ENCODE data around the gene PGAP6. TPM values are rescaled to one million over a fixed set of nuclear protein-coding genes. Genes with fewer than 3 reads are reported as not detected.
"Not testable (repeated sequence)": the region's sequence is repeated elsewhere in the genome, so short reads cannot be mapped to it uniquely, and the experiment has no call there.

The PGAP6 gene
- total RNA-seq, 1 donor from 2014 or later = 80.5 TPM

DNA sequence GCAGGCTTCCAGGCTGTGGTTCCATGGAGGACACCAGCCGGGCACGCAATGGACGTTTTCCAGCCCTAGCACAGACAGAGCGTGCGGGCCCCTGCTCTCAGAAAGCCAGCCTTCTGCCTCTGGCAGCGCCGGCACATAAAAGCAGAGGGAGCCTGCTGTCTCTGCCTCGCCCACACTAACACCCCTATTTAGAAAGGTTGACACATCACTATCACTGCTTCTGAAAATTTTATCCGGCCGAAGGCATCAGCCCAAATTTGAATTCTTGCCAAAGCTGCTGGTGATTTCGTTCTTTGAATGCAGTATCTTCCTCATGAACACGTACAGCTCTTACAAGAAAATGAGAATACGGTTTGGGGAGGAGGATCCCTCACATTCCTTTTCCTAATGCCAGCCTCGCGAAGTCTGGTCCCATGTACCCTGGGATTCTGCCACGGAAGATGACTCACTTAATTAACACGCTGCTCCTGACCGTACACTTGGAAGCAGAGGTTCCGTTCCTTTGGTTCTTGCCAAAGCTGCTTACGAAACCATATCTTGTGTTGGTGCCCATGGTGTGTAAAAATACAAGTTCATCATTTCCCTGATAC is 42.4 kb upstream of the PGAP6 start:
- peaks cover 16% of the 10 kb centered on the region for H3K4me1 Mint-ChIP-seq (ENCODE audit: low read depth, unreplicated experiment)
- FAIRE-seq (peak; percentile 55), DNase-seq (ENCODE audit: low read depth) (peak; percentile 96)
- no peaks in the 10 kb centered on the region for H3K9me3 ChIP-seq (ENCODE audit: insufficient read depth, low read depth, low read length)
- H3K79me2 ChIP-seq (ENCODE audit: insufficient read depth, low read length) = peaks cover 29% of the 10 kb centered on the region
- peak overlapping the region; percentile 35 for H3K27ac ChIP-seq (ENCODE audit: low read depth, low read length)
- peaks cover 29% of the 10 kb centered on the region for H4K20me1 ChIP-seq (ENCODE audit: insufficient read depth, low read length)
- H3K9ac ChIP-seq (ENCODE audit: low read length) = peak overlapping the region; percentile 72
- TF ChIP-seq EZH2 (IDR thresholded peaks at IDR 0.05; ENCODE audit: insufficient read depth, low read length) = no peak
- TF ChIP-seq, protein P1, sequence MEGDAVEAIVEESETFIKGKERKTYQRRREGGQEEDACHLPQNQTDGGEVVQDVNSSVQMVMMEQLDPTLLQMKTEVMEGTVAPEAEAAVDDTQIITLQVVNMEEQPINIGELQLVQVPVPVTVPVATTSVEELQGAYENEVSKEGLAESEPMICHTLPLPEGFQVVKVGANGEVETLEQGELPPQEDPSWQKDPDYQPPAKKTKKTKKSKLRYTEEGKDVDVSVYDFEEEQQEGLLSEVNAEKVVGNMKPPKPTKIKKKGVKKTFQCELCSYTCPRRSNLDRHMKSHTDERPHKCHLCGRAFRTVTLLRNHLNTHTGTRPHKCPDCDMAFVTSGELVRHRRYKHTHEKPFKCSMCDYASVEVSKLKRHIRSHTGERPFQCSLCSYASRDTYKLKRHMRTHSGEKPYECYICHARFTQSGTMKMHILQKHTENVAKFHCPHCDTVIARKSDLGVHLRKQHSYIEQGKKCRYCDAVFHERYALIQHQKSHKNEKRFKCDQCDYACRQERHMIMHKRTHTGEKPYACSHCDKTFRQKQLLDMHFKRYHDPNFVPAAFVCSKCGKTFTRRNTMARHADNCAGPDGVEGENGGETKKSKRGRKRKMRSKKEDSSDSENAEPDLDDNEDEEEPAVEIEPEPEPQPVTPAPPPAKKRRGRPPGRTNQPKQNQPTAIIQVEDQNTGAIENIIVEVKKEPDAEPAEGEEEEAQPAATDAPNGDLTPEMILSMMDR (IDR thresholded peaks at IDR 0.05; ENCODE audit: insufficient read depth, low read depth, low read length) = no peak
- H3K27me3 Mint-ChIP-seq (ENCODE audit: low read depth, unreplicated experiment) = peaks cover 15% of the 10 kb centered on the region
- no peaks in the 10 kb centered on the region for H3K27me3 ChIP-seq (ENCODE audit: insufficient read depth, low read length)
- peak overlapping the region; percentile 96 for H3K4me2 ChIP-seq (ENCODE audit: low read length)
- peak overlapping the region; percentile 97 for H2AFZ ChIP-seq (ENCODE audit: low read depth, low read length)
- H3K36me3 ChIP-seq (ENCODE audit: insufficient read depth, low read length) = no peaks in the 10 kb centered on the region
- H3K4me1 ChIP-seq (ENCODE audit: insufficient read depth, low read length) = peaks cover 25% of the 10 kb centered on the region
- H3K9me3 Mint-ChIP-seq (ENCODE audit: unreplicated experiment) = no peaks in the 10 kb centered on the region
- H3K36me3 Mint-ChIP-seq (ENCODE audit: low read depth, unreplicated experiment) = peaks cover 7% of the 10 kb centered on the region
- peak overlapping the region; percentile 68 for H3K4me3 ChIP-seq (ENCODE audit: insufficient read depth, low read depth, low read length)
- no peak overlapping the region for H3K27ac Mint-ChIP-seq (ENCODE audit: unreplicated experiment)
- H3K4me3 Mint-ChIP-seq (ENCODE audit: unreplicated experiment) = peak overlapping the region; percentile 76

DNA sequence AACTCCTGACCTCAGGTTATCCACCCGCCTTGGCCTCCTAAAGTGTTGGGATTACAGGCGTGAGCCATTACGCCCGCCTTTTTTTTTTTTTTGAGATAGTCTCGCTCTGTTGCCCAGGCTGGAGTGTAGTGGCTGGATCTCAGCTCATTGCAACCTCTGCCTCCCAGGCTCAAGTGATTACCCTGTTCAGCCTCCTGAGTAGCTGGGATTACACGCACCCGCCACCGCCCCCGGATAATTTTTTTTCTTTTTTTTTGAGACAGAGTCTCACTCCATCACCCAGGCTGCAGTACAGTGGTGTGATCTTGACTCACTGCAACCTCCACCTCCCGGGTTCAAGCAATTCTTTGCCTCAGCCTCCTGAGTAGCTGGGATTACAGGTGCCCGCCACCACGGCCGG is 40.4 kb upstream of the PGAP6 start:
- not testable (repeated sequence) for H3K4me2 ChIP-seq (ENCODE audit: low read length); H3K4me3 Mint-ChIP-seq (ENCODE audit: unreplicated experiment); FAIRE-seq; H3K36me3 ChIP-seq (ENCODE audit: insufficient read depth, low read length); H3K4me3 ChIP-seq (ENCODE audit: insufficient read depth, low read depth, low read length); H2AFZ ChIP-seq (ENCODE audit: low read depth, low read length); DNase-seq (ENCODE audit: low read depth); H3K9me3 Mint-ChIP-seq (ENCODE audit: unreplicated experiment); H3K36me3 Mint-ChIP-seq (ENCODE audit: low read depth, unreplicated experiment); H3K9me3 ChIP-seq (ENCODE audit: insufficient read depth, low read depth, low read length); H3K27ac Mint-ChIP-seq (ENCODE audit: unreplicated experiment); H3K9ac ChIP-seq (ENCODE audit: low read length); H3K27ac ChIP-seq (ENCODE audit: low read depth, low read length); H3K27me3 ChIP-seq (ENCODE audit: insufficient read depth, low read length)
- H3K4me1 ChIP-seq (ENCODE audit: insufficient read depth, low read length) = peaks cover 22% of the 10 kb centered on the region
- peaks cover 15% of the 10 kb centered on the region for H3K27me3 Mint-ChIP-seq (ENCODE audit: low read depth, unreplicated experiment)
- peaks cover 11% of the 10 kb centered on the region for H3K79me2 ChIP-seq (ENCODE audit: insufficient read depth, low read length)
- H4K20me1 ChIP-seq (ENCODE audit: insufficient read depth, low read length) = peaks cover 10% of the 10 kb centered on the region
- H3K4me1 Mint-ChIP-seq (ENCODE audit: low read depth, unreplicated experiment) = peaks cover 11% of the 10 kb centered on the region

DNA sequence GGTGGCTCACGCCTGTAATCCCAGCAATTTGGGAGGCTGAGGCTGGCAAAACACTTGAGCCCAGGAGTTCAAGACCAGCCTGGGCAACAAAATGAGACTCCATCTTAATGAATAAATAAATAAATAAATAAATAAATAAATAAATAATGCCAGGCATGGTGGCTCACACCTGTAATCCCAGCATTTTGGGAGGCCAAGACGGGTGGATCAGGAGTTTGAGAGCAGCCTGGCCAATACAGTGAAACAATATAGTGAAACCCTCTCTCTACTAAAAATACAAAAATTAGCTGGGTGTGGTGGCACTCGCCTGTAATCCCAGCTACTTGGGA is 33.4 kb upstream of the PGAP6 start:
- H3K36me3 ChIP-seq (ENCODE audit: insufficient read depth, low read length); H2AFZ ChIP-seq (ENCODE audit: low read depth, low read length); FAIRE-seq; H3K27ac Mint-ChIP-seq (ENCODE audit: unreplicated experiment); H3K9ac ChIP-seq (ENCODE audit: low read length); H3K27me3 ChIP-seq (ENCODE audit: insufficient read depth, low read length); H3K4me1 Mint-ChIP-seq (ENCODE audit: low read depth, unreplicated experiment); H3K4me3 Mint-ChIP-seq (ENCODE audit: unreplicated experiment); H3K79me2 ChIP-seq (ENCODE audit: insufficient read depth, low read length); DNase-seq (ENCODE audit: low read depth); H3K36me3 Mint-ChIP-seq (ENCODE audit: low read depth, unreplicated experiment); H3K4me1 ChIP-seq (ENCODE audit: insufficient read depth, low read length); H3K4me2 ChIP-seq (ENCODE audit: low read length); H3K9me3 ChIP-seq (ENCODE audit: insufficient read depth, low read depth, low read length); H3K9me3 Mint-ChIP-seq (ENCODE audit: unreplicated experiment); H3K27me3 Mint-ChIP-seq (ENCODE audit: low read depth, unreplicated experiment); H4K20me1 ChIP-seq (ENCODE audit: insufficient read depth, low read length); H3K27ac ChIP-seq (ENCODE audit: low read depth, low read length); H3K4me3 ChIP-seq (ENCODE audit: insufficient read depth, low read depth, low read length): not testable (repeated sequence)

All from astrocyte (in vitro differentiated cells and primary cell).